Activated CD4-positive, alpha-beta T cell treated with anti-CD3 and anti-CD28 coated beads, Interleukin-2, amount 10 ng/mL, durations not matched to agents 24 days and 14 days (primary cell): Measurements from ENCODE around the gene ZNF607. TPM values are rescaled to one million over a fixed set of nuclear protein-coding genes. Genes with fewer than 3 reads are reported as not detected.
"Not testable (repeated sequence)": the region's sequence is repeated elsewhere in the genome, so short reads cannot be mapped to it uniquely, and the experiment has no call there.

Experiments used
- DNase-seq: peaks from one replicate; pipeline ENCODE4 v3.0.0; 2022
- H3K27ac Mint-ChIP-seq: one replicate; pipeline ENCODE4 v1.8.0; 2022; ENCODE audit warnings: mild to moderate bottlenecking, mixed read lengths
- H3K27me3 Mint-ChIP-seq: one replicate; pipeline ENCODE4 v1.8.0; 2022; ENCODE audit warnings: mixed read lengths
- H3K36me3 Mint-ChIP-seq: one replicate; pipeline ENCODE4 v1.8.0; 2022; ENCODE audit warnings: low read depth, mild to moderate bottlenecking, mixed read lengths
- H3K4me1 Mint-ChIP-seq: one replicate; pipeline ENCODE4 v1.8.0; 2021; ENCODE audit warnings: mixed read lengths
- H3K4me3 Mint-ChIP-seq: one replicate; pipeline ENCODE4 v1.8.0; 2022; ENCODE audit warnings: mild to moderate bottlenecking, moderate library complexity, mixed read lengths
- H3K9me3 Mint-ChIP-seq: one replicate; pipeline ENCODE4 v1.8.0; 2021; ENCODE audit warnings: mixed read lengths
- intact Hi-C: fragments of 100-400 bp; cut with micrococcal nuclease; formaldehyde crosslinking; loops from one replicate; pipeline ENCODE4 v1.15.1; 2023
- total RNA-seq: library from RNA; stranded (reverse); gene quantifications from 2 replicates; pipeline ENCODE4 v1.2.3, GENCODE V29; 2022

ZNF607 gene
- 2.8 and 3.4 TPM in 2 replicates for total RNA-seq

GRCh38 chr19:37719111-37719926, at the start of gene ZNF607:
Gene ZNF607, minus strand, starts transcription at chr19:37719761. Its CDS starts 8,143 bp downstream, at chr19:37711618.
- Mint-ChIP-seq H3K27me3 (no peaks in the 10 kb centered on the region), H3K27ac (peak within 1 kb of the TSS; percentile 84), H3K4me3 (peak within 1 kb of the TSS; percentile 83), H3K36me3 (peaks cover 13% of the 10 kb centered on the region), H3K9me3 (peaks cover 8% of the 10 kb centered on the region), H3K4me1 (peaks cover 7% of the 10 kb centered on the region)
- peak; percentile 92 for DNase-seq
- intact Hi-C loops = loop anchor here (1.0 to 2.0 kb wide), 3 partner anchors 60 to 250 kb away; partner anchors contain the start of genes ZFP30, ZNF570 and ZNF573

DNA sequence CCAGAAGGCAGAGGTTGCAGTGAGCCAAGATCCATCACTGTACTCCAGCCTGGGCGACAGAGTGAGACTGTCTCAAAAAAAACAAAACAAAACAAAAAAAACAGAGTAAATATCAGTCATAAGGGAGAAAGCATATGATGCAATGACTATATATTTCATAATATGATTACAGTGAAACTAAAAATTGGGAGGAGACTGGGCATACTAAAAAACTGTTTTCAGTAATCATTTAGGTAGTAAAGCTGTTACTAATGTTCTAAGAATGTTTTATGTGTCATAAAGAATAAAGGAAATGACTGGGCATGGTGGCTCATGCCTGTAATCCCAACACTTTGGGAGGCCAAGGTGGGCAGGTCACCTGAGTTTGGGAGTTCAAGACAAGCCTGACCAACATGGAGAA, 43.9 kb upstream of the ZNF607 start:
- intact Hi-C loops = no loop called here
- Mint-ChIP-seq H3K36me3 (peaks cover 51% of the 10 kb centered on the region), H3K4me3 (no peak overlapping the region), H3K27me3 (no peaks in the 10 kb centered on the region), H3K27ac (no peak overlapping the region), H3K9me3 (peaks cover 28% of the 10 kb centered on the region), H3K4me1 (no peaks in the 10 kb centered on the region)
- no peak for DNase-seq

- intact Hi-C loops, H3K27ac Mint-ChIP-seq, H3K27me3 Mint-ChIP-seq, H3K4me1 Mint-ChIP-seq, H3K4me3 Mint-ChIP-seq, DNase-seq: not testable (repeated sequence)
- Mint-ChIP-seq H3K9me3 (peaks cover 30% of the 10 kb centered on the region), H3K36me3 (peaks cover 28% of the 10 kb centered on the region)
These were observed 38.1 kb upstream of the ZNF607 start for GRCh38 chr19:37757683-37758082.

GRCh38 chr19:37738371-37738770, 18.8 kb upstream of the ZNF607 start:
- no peak for DNase-seq
- Mint-ChIP-seq H3K27ac (no peak overlapping the region), H3K27me3 (no peaks in the 10 kb centered on the region), H3K4me1 (no peaks in the 10 kb centered on the region), H3K36me3 (peaks cover 27% of the 10 kb centered on the region), H3K9me3 (peaks cover 35% of the 10 kb centered on the region), H3K4me3 (no peak overlapping the region)
- intact Hi-C loops = no loop called here

- Mint-ChIP-seq H3K9me3 (peaks cover 6% of the 10 kb centered on the region), H3K27me3 (no peaks in the 10 kb centered on the region), H3K4me1 (no peaks in the 10 kb centered on the region), H3K36me3 (no peaks in the 10 kb centered on the region), H3K27ac (no peak overlapping the region), H3K4me3 (no peak overlapping the region)
- DNase-seq = no peak
- intact Hi-C loops = no loop called here
These were observed 5.6 kb upstream of the ZNF607 start for GRCh38 chr19:37725181-37725580.

DNA sequence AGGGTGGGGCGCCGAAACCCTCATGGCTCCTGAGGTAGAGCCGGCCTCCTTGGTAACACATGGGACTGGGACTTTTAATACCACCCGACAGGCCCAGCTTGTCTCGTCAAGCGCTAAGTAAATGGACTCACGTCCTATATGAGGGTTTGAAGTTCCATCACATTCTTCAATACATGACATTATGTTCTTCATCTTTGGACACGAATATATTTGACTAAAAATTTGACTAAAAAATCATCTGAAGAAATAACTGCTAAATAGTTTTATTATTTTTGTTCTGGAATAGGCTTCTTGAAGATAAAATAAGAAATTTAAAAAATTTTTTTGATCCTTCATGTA, 335 bp upstream of the ZNF607 start:
- no peaks in the 10 kb centered on the region for H3K27me3 Mint-ChIP-seq
- peak overlapping the region; percentile 84 for H3K27ac Mint-ChIP-seq
- H3K4me3 Mint-ChIP-seq = peak overlapping the region; percentile 83
- H3K4me1 Mint-ChIP-seq = peaks cover 7% of the 10 kb centered on the region
- no peak for DNase-seq
- H3K36me3 Mint-ChIP-seq = peaks cover 11% of the 10 kb centered on the region
- intact Hi-C loops = loop anchor here (1.0 to 2.0 kb wide), 3 partner anchors 59 to 251 kb away; partner anchors contain the start of genes ZFP30, ZNF570 and ZNF573
- H3K9me3 Mint-ChIP-seq = peaks cover 8% of the 10 kb centered on the region

- peaks cover 8% of the 10 kb centered on the region for H3K9me3 Mint-ChIP-seq
- peak overlapping the region; percentile 83 for H3K4me3 Mint-ChIP-seq
- peaks cover 16% of the 10 kb centered on the region for H3K36me3 Mint-ChIP-seq
- intact Hi-C loops = loop anchor here (2.0 kb wide), 1 partner anchor 64 kb away; the partner anchor contains the start of gene ZFP30
- H3K4me1 Mint-ChIP-seq = peaks cover 7% of the 10 kb centered on the region
- no peak overlapping the region for H3K27ac Mint-ChIP-seq
- H3K27me3 Mint-ChIP-seq = no peaks in the 10 kb centered on the region
- DNase-seq = no peak
These were observed 1.3 kb downstream of the ZNF607 start for GRCh38 chr19:37718304-37718703.

GRCh38 chr19:37716140-37716539, 3.4 kb downstream of the ZNF607 start:
- intact Hi-C loops = no loop called here
- H3K4me1 Mint-ChIP-seq = peaks cover 7% of the 10 kb centered on the region

DNA sequence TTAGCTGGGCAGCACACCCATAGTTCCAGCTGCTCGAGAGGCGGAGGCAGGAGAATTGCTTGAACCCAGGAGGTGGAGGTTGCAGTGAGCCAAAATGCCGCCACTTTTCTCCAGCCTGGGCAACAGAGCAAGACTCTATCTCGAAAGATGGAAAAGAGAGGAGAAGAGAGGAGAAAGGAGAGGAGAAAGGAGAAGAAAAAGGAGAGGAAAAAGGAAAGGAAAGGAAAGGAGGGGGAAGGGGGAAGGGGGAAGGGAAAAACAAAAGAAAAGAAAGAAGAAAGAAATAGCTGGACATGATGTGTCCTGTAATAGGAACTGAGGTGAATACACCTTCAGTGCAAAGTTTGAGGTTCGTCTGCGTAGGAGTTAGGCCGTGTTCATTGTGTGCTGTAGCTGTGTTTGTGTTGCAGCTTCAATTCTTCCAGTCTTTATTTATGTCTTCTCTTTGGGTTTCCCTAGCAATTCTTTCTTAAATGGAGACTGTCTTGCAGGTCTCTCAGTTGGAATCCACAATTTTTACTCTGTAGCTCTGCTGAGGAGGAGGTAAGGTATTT, 13.4 kb downstream of the ZNF607 start:
- no peak for DNase-seq
- intact Hi-C loops = no loop called here
- H3K27me3 Mint-ChIP-seq = no peaks in the 10 kb centered on the region
- no peaks in the 10 kb centered on the region for H3K4me1 Mint-ChIP-seq
- peaks cover 39% of the 10 kb centered on the region for H3K9me3 Mint-ChIP-seq
- no peak overlapping the region for H3K4me3 Mint-ChIP-seq
- peaks cover 49% of the 10 kb centered on the region for H3K36me3 Mint-ChIP-seq
- no peak overlapping the region for H3K27ac Mint-ChIP-seq

More at GRCh38 chr19:37716140-37716539, 3.4 kb downstream of the ZNF607 start:
- Mint-ChIP-seq H3K27me3 (no peaks in the 10 kb centered on the region), H3K27ac (no peak overlapping the region), H3K4me3 (no peak overlapping the region), H3K36me3 (peaks cover 23% of the 10 kb centered on the region), H3K9me3 (peaks cover 8% of the 10 kb centered on the region)
- DNase-seq = no peak

DNA sequence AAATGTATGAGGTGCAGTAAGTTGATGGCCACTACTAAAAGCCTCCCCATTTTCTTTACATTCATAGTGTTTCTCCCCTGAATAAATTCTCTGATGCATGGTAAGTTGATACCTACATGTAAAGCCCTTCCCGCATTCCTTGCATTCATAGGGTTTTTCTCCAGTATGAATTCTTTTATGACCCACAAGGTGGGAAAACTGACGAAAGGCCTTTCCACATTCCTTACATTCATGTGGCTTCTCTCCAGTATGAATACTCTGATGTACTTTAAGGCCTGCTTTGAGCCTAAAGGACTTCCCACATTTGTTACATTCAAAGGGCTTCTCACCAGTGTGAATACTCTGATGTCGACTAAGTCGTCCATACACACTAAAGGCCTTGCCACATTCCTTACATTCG, 20.5 kb downstream of the ZNF607 start:
- no peaks in the 10 kb centered on the region for H3K27me3 Mint-ChIP-seq
- peaks cover 31% of the 10 kb centered on the region for H3K36me3 Mint-ChIP-seq
- H3K9me3 Mint-ChIP-seq = peaks cover 22% of the 10 kb centered on the region
- DNase-seq = no peak
- intact Hi-C loops = no loop called here
- H3K4me1 Mint-ChIP-seq = no peaks in the 10 kb centered on the region
- no peak overlapping the region for H3K27ac Mint-ChIP-seq
- no peak overlapping the region for H3K4me3 Mint-ChIP-seq

DNA sequence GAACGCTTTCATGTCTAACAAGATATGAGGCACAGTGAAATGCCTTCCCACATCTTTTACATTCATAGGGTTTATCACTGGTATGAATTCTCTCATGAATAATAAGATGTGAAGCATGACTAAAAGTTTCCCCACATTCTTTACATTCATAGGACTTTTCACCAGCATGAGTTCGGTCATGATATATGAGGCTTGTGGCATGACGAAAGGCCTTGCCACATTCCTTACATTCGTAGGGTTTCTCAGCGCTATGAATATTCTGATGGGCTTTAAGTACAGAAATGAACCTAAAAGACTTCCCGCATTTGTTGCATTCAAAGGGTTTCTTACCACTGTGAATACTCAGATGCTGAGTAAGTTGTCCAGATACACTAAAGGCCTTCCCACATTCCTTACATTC, 21.3 kb downstream of the ZNF607 start:
- Mint-ChIP-seq H3K4me3 (no peak overlapping the region), H3K27ac (no peak overlapping the region), H3K27me3 (no peaks in the 10 kb centered on the region), H3K4me1 (no peaks in the 10 kb centered on the region), H3K36me3 (peaks cover 26% of the 10 kb centered on the region), H3K9me3 (peaks cover 27% of the 10 kb centered on the region)
- intact Hi-C loops = no loop called here
- no peak for DNase-seq

GRCh38 chr19:37695144-37695899, 24.2 kb downstream of the ZNF607 start:
- intact Hi-C loops = no loop called here
- peaks cover 18% of the 10 kb centered on the region for H3K36me3 Mint-ChIP-seq
- no peaks in the 10 kb centered on the region for H3K27me3 Mint-ChIP-seq
- H3K4me3 Mint-ChIP-seq = no peak overlapping the region
- peaks cover 4% of the 10 kb centered on the region for H3K4me1 Mint-ChIP-seq
- no peak for DNase-seq
- H3K27ac Mint-ChIP-seq = no peak overlapping the region
- H3K9me3 Mint-ChIP-seq = peaks cover 16% of the 10 kb centered on the region

DNA sequence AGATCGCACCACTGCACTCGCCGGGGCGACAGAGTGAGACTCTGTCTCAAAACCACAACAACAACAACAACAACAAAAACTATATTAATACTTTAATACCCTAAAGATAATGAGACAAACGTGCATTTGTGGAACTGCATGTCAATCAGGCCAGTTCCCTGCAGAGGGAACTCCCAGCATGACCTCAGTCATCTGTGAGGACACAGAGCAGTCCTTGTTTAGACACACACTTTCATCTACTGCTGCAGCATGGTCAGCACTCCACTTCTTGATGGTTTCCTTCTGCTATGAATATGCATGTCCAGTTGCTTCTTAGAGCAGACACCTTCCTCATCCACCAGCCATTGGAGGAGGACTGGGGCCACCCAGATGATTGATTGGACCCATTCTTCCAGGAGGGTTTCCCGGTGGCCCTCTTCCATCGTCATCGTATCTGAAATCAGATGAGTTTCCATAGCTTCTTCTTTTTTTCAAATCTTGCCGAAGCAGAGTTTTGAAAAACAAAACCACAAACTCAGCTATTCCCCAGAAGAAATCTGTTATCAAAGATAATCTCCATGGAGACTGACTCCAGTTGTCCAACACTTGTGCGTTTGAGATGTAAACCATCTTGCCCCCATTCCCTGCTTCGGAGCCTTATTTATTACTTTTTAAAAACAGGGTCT, 26.5 kb downstream of the ZNF607 start:
- peaks cover 12% of the 10 kb centered on the region for H3K9me3 Mint-ChIP-seq
- peaks cover 4% of the 10 kb centered on the region for H3K4me1 Mint-ChIP-seq
- intact Hi-C loops = loop anchor here (1.0 kb wide), 1 partner anchor 99 kb away; the partner anchor contains the start of genes ZNF540 and ZNF571
- no peak for DNase-seq
- H3K36me3 Mint-ChIP-seq = peaks cover 6% of the 10 kb centered on the region
- no peaks in the 10 kb centered on the region for H3K27me3 Mint-ChIP-seq
- no peak overlapping the region for H3K4me3 Mint-ChIP-seq
- no peak overlapping the region for H3K27ac Mint-ChIP-seq
